ENCODE measurements around the gene DIS3L2. TPM values are rescaled to one million over a fixed set of nuclear protein-coding genes. Genes with fewer than 3 reads are reported as not detected.

The DIS3L2 gene
- total RNA-seq, 1 donor from 2014 or later: 11.8 TPM

GRCh38 chr2:232260075-232260474 is 298.6 kb downstream of the DIS3L2 start:
- no peak overlapping the region for H3K4me3 ChIP-seq (ENCODE audit: low read depth, low read length)
- H3K27me3 ChIP-seq (ENCODE audit: control insufficient read depth, insufficient read depth, low read length): no peaks in the 10 kb centered on the region
- TF ChIP-seq CTCF (IDR thresholded peaks at IDR 0.05; ENCODE audit: insufficient read depth, low read length, severe bottlenecking): no peak
- H3K36me3 ChIP-seq (ENCODE audit: control insufficient read depth, insufficient read depth, low read length): peaks cover 6% of the 10 kb centered on the region
- FAIRE-seq (peak; percentile 58), DNase-seq (ENCODE audit: low read depth) (peak; percentile 68)

GRCh38 chr2:232261776-232262175 is 300.3 kb downstream of the DIS3L2 start:
- FAIRE-seq: no peak
- no peak for DNase-seq (ENCODE audit: low read depth)

GRCh38 chr2:232263295-232263694 is 301.8 kb downstream of the DIS3L2 start:
- Histone ChIP-seq H3K27me3 (ENCODE audit: control insufficient read depth, insufficient read depth, low read length) (no peaks in the 10 kb centered on the region), H3K36me3 (ENCODE audit: control insufficient read depth, insufficient read depth, low read length) (peaks cover 6% of the 10 kb centered on the region), H3K4me3 (ENCODE audit: low read depth, low read length) (no peak overlapping the region)
- no peak for DNase-seq (ENCODE audit: low read depth)
- TF ChIP-seq CTCF (IDR thresholded peaks at IDR 0.05; ENCODE audit: insufficient read depth, low read length, severe bottlenecking): no peak
- no peak for FAIRE-seq

More at GRCh38 chr2:232261776-232262175, 300.3 kb downstream of the DIS3L2 start:
- Histone ChIP-seq H3K27me3 (ENCODE audit: control insufficient read depth, insufficient read depth, low read length) (no peaks in the 10 kb centered on the region), H3K36me3 (ENCODE audit: control insufficient read depth, insufficient read depth, low read length) (peaks cover 6% of the 10 kb centered on the region), H3K4me3 (ENCODE audit: low read depth, low read length) (no peak overlapping the region)
- no peak for TF ChIP-seq CTCF (IDR thresholded peaks at IDR 0.05; ENCODE audit: insufficient read depth, low read length, severe bottlenecking)

GRCh38 chr2:232264081-232264480 is 302.6 kb downstream of the DIS3L2 start:
- no peak overlapping the region for H3K4me3 ChIP-seq (ENCODE audit: low read depth, low read length)
- DNase-seq (ENCODE audit: low read depth): no peak
- no peak for TF ChIP-seq CTCF (IDR thresholded peaks at IDR 0.05; ENCODE audit: insufficient read depth, low read length, severe bottlenecking)
- no peak for FAIRE-seq
- peaks cover 6% of the 10 kb centered on the region for H3K36me3 ChIP-seq (ENCODE audit: control insufficient read depth, insufficient read depth, low read length)
- H3K27me3 ChIP-seq (ENCODE audit: control insufficient read depth, insufficient read depth, low read length): no peaks in the 10 kb centered on the region

GRCh38 chr2:232265329-232265728 is 303.8 kb downstream of the DIS3L2 start:
- TF ChIP-seq CTCF (IDR thresholded peaks at IDR 0.05; ENCODE audit: insufficient read depth, low read length, severe bottlenecking): no peak
- no peak overlapping the region for H3K4me3 ChIP-seq (ENCODE audit: low read depth, low read length)
- no peak for DNase-seq (ENCODE audit: low read depth)
- H3K36me3 ChIP-seq (ENCODE audit: control insufficient read depth, insufficient read depth, low read length): peaks cover 6% of the 10 kb centered on the region
- H3K27me3 ChIP-seq (ENCODE audit: control insufficient read depth, insufficient read depth, low read length): no peaks in the 10 kb centered on the region
- FAIRE-seq: no peak

- H3K4me3 ChIP-seq (ENCODE audit: low read depth, low read length): no peak overlapping the region
Measured at GRCh38 chr2:232268636-232269165, 307.2 kb downstream of the DIS3L2 start.

More at GRCh38 chr2:232268636-232269165, 307.2 kb downstream of the DIS3L2 start:
- peak; percentile 58 for FAIRE-seq
- DNase-seq (ENCODE audit: low read depth): no peak
- Histone ChIP-seq H3K27me3 (ENCODE audit: control insufficient read depth, insufficient read depth, low read length) (no peaks in the 10 kb centered on the region), H3K36me3 (ENCODE audit: control insufficient read depth, insufficient read depth, low read length) (peaks cover 1% of the 10 kb centered on the region)
- TF ChIP-seq CTCF (IDR thresholded peaks at IDR 0.05; ENCODE audit: insufficient read depth, low read length, severe bottlenecking): no peak

Data from bronchial epithelial cell (primary cell).